PFSK-1 (cell line): ENCODE measurements around the gene TSPAN15.

Source experiments
- FOXP2 ChIP-seq: optimal IDR thresholded peaks from 2 replicates; pipeline ENCODE3; 2011; ENCODE audit warnings: borderline replicate concordance, control low read depth, inconsistent platforms; ENCODE audit not compliant: insufficient read depth; ENCODE audit errors: extremely low read length, extremely low read depth
- POLR2AphosphoS5 ChIP-seq: IDR thresholded peaks from 2 replicates; pipeline ENCODE4 v1.6.1; 2012; ENCODE audit warnings: low read depth, mild to moderate bottlenecking, control low read depth, low read length, moderate library complexity
- SIN3A ChIP-seq: IDR thresholded peaks from 2 replicates; pipeline ENCODE4 v1.6.1; 2012; ENCODE audit warnings: mild to moderate bottlenecking, low read length, moderate library complexity, borderline replicate concordance; ENCODE audit not compliant: insufficient read depth
- TAF1 ChIP-seq: IDR thresholded peaks from 2 replicates; pipeline ENCODE4 v1.6.1; 2012; ENCODE audit warnings: low read length, control low read depth, borderline replicate concordance; ENCODE audit not compliant: insufficient read depth
- TF ChIP-seq, protein P1 (sequence below), 2 experiments: IDR thresholded peaks; 2 replicates each; pipeline versions ENCODE4 v1.6.1 to v1.8.0; 2011 to 2012; ENCODE audit warnings: low read depth in 2 of 2, low read length in 2 of 2, control low read depth in 1 of 2, inconsistent platforms in 1 of 2, mild to moderate bottlenecking in 1 of 2, moderate library complexity in 1 of 2; ENCODE audit not compliant: insufficient read depth in 1 of 2

Gene TSPAN15

DNA sequence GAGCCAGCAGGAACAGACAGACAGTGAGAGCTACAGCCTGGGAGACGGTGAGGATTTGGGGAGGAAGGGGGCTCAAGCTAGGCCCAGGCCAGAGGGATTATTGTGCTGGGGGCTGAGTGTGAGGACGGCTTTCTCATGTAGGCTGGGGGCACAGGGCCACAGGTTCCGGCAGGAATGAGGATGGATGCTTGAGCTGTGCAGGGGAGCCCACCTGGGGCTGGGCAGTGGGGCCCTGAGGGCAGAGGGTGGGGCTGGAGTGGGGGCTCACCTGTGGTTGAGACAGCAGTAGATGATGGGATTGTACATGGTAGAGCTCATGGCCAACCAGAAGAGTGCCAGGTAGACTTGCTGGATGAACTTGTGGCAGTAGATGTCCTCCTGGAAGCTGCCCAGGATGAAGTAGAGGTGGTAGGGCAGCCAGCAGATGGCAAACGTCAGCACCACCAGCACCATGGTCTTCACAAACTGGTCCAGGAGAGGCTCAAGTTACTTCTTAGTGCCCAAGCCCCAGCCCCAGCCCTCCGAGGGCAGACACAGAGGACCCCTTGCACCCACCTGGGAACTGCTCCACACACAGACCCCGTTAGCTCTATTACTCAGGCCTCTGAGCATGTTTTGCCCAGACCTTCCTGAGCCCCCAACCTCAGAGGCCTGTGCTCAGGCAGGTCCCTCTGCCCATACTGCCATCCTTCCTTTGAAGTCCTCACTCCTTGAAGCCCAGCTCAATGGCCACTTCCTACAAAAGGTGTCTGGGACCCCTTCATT is 44.3 kb upstream of the TSPAN15 start:
- no peak for TF ChIP-seq SIN3A
- TF ChIP-seq POLR2AphosphoS5, result 0 out of 2 replicates have a peak, but pooled peaks have one; percentile 38

GRCh38 chr10:69407621-69408301 is 43.5 kb upstream of the TSPAN15 start:
- TF ChIP-seq SIN3A (no peak), TAF1 (no peak), POLR2AphosphoS5 (no peak)
- TF ChIP-seq, protein P1, sequence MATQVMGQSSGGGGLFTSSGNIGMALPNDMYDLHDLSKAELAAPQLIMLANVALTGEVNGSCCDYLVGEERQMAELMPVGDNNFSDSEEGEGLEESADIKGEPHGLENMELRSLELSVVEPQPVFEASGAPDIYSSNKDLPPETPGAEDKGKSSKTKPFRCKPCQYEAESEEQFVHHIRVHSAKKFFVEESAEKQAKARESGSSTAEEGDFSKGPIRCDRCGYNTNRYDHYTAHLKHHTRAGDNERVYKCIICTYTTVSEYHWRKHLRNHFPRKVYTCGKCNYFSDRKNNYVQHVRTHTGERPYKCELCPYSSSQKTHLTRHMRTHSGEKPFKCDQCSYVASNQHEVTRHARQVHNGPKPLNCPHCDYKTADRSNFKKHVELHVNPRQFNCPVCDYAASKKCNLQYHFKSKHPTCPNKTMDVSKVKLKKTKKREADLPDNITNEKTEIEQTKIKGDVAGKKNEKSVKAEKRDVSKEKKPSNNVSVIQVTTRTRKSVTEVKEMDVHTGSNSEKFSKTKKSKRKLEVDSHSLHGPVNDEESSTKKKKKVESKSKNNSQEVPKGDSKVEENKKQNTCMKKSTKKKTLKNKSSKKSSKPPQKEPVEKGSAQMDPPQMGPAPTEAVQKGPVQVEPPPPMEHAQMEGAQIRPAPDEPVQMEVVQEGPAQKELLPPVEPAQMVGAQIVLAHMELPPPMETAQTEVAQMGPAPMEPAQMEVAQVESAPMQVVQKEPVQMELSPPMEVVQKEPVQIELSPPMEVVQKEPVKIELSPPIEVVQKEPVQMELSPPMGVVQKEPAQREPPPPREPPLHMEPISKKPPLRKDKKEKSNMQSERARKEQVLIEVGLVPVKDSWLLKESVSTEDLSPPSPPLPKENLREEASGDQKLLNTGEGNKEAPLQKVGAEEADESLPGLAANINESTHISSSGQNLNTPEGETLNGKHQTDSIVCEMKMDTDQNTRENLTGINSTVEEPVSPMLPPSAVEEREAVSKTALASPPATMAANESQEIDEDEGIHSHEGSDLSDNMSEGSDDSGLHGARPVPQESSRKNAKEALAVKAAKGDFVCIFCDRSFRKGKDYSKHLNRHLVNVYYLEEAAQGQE (IDR thresholded peaks at IDR 0.05; ENCODE audit: insufficient read depth in 1 of 2, low read depth in 2 of 2, low read length in 2 of 2), result no peak

DNA sequence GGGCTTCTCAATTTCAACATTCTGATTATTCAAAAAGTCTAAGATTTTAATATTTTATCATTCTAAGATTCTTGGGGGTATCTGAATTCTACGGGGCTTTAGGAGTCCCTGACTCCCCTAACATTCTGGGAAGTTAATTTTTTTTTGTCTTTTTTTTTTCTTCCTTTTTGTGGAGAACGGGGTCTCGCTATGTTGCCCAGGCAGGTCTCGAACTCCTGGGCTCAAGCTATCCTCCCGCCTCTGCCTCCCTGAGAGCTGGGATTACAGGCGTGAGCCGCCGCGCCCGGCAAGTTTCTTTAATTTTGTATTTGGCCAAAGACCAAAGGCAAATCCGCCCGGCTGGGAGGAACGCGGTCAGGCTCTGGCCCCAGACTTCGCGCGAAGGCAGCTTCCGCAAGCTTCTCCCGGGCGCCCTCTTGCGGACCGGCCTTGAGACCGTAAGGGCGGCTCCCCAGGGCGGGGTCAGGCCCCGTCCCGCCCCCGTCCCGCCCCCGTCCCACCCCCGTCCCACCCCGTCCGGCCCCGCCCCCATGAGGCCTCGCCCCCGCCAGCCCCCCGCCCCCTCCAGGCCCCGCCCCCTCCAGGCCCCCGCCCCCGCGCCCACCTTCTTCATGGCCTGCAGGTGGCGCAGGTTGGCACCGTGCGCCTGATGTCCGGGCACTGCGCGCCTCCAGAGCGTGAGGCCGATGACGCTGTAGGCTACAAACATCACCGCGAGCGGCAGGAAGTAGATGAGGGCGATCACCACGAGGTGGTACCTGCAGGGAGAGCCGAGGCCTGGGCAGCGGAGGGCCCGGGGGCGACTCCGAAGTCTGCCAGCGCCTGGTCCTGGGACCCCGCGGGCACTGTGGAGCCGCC is 42.7 kb upstream of the TSPAN15 start:
- peak; percentile 82 for TF ChIP-seq FOXP2
- TF ChIP-seq, protein P1 (IDR thresholded peaks at IDR 0.05; ENCODE audit: insufficient read depth in 1 of 2, low read depth in 2 of 2, low read length in 2 of 2), result no peak

DNA sequence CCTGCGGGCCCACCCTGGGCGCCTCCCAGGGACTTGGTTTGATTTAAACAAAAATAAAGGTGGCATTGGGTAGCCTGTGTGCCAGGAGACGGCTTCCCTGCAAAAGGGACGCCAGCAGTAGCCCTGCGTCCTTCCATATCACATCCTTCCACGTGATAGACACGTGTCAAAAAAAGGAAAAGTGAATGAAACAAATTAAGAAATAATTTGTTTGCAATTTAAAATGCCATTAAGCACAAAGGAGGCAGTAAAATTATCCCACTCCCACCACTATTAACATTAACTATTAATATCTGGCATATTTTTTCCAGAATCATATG is 42.1 kb upstream of the TSPAN15 start:
- TF ChIP-seq FOXP2, result no peak
- no peak for TF ChIP-seq TAF1
- TF ChIP-seq SIN3A, result no peak
- TF ChIP-seq, protein P1 (IDR thresholded peaks at IDR 0.05; ENCODE audit: insufficient read depth in 1 of 2, low read depth in 2 of 2, low read length in 2 of 2), result no peak
- TF ChIP-seq POLR2AphosphoS5, result no peak

DNA sequence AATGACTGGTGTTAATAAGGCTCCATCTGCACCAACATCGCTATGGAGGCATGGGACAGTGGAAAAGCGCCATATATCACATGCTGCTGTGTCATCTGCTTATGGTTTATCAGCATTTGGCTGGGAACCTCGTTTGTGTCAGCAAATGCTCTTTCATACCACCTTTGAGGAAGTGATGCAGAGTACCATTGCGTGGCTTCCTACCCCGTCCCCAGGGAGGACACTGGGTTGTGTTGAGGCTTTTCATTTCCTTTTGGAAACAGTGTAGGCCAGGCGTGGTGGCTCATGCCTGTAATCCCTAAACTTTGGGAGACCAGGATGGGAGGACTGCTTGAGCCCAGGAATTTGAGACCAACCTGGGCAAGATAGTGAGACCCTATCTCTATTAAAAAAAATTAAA is 41.3 kb upstream of the TSPAN15 start:
- TF ChIP-seq SIN3A, result no peak
- no peak for TF ChIP-seq TAF1
- TF ChIP-seq, protein P1 (IDR thresholded peaks at IDR 0.05; ENCODE audit: insufficient read depth in 1 of 2, low read depth in 2 of 2, low read length in 2 of 2), result no peak
- no peak for TF ChIP-seq POLR2AphosphoS5
- TF ChIP-seq FOXP2, result no peak
